GM06990 (cell line): ENCODE data around the gene TTC7B.

Experiments
- DNase-seq: peaks from one replicate; pipeline ENCODE4 v3.0.0-alpha.2; 2011; ENCODE audit not compliant: insufficient read length; ENCODE audit errors: extremely low read depth
- H3K27me3 ChIP-seq: replicated peaks from 2 replicates; pipeline ENCODE4 v1.6.0; 2011; ENCODE audit warnings: low read length; ENCODE audit not compliant: control insufficient read depth, insufficient read depth
- H3K36me3 ChIP-seq: 2 replicates; pipeline ENCODE4 v1.5.1; 2011; ENCODE audit warnings: low read length; ENCODE audit not compliant: control insufficient read depth, insufficient read depth
- H3K4me3 ChIP-seq: replicated peaks from 2 replicates; pipeline ENCODE4 v1.5.1; 2011; ENCODE audit warnings: low read depth, mild to moderate bottlenecking, control low read depth, low read length
- TF ChIP-seq, protein P1 (sequence below): IDR thresholded peaks from 2 replicates; pipeline ENCODE4 v1.5.1; 2011; ENCODE audit warnings: low read length, control low read depth, mild to moderate bottlenecking, inconsistent platforms; ENCODE audit not compliant: insufficient read depth, poor library complexity, severe bottlenecking

TTC7B gene

DNA sequence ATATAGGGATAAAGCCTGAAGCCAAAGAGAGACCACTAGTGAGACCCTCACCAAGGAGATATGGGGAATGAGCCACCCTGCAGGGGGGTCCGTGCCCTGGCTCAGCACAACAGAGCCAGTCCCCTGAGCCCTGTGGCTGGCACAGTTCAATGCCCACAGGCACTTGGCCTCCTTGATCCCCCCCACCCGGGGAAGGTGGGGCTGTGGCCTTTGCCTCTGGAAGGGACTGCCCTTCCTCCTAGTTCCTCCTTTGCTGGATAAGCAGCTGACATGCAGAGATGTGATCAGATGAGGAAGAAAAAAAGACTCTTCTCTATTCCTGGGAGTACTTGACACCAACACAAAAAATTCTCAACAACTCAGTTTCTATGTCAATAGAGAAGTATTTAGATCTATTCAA, 19.9 kb downstream of the TTC7B start:
- H3K27me3 ChIP-seq, result peaks cover 1% of the 10 kb centered on the region; the same call in 1 of the 2 replicates
- H3K36me3 ChIP-seq, result no peaks in the 10 kb centered on the region
- H3K4me3 ChIP-seq, result no peak overlapping the region
- TF ChIP-seq, protein P1, sequence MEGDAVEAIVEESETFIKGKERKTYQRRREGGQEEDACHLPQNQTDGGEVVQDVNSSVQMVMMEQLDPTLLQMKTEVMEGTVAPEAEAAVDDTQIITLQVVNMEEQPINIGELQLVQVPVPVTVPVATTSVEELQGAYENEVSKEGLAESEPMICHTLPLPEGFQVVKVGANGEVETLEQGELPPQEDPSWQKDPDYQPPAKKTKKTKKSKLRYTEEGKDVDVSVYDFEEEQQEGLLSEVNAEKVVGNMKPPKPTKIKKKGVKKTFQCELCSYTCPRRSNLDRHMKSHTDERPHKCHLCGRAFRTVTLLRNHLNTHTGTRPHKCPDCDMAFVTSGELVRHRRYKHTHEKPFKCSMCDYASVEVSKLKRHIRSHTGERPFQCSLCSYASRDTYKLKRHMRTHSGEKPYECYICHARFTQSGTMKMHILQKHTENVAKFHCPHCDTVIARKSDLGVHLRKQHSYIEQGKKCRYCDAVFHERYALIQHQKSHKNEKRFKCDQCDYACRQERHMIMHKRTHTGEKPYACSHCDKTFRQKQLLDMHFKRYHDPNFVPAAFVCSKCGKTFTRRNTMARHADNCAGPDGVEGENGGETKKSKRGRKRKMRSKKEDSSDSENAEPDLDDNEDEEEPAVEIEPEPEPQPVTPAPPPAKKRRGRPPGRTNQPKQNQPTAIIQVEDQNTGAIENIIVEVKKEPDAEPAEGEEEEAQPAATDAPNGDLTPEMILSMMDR, result no peak
- no peak for DNase-seq

DNA sequence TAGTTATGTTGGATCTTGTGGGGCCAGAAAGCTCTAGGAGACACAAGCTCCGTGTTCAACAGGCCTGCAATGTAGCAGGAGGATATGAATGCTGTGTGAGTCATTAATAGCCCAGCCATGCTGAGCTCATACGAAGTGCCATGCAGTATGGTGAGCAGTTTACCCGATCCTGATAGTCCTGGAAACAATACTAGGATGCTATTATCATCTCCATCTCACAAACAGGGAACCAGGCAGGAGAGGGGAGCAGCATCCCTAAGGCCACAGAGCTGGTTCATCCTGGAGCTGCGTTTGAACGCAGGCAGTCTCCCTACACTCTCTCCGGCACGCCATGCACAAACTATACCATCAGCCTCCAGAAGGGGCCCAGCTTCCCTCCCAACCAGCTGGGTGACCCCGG, 20.5 kb downstream of the TTC7B start:
- DNase-seq, result no peak
- no peaks in the 10 kb centered on the region for H3K36me3 ChIP-seq
- H3K4me3 ChIP-seq, result no peak overlapping the region
- peaks cover 1% of the 10 kb centered on the region; the same call in 1 of the 2 replicates for H3K27me3 ChIP-seq
- TF ChIP-seq, protein P1, result no peak

DNA sequence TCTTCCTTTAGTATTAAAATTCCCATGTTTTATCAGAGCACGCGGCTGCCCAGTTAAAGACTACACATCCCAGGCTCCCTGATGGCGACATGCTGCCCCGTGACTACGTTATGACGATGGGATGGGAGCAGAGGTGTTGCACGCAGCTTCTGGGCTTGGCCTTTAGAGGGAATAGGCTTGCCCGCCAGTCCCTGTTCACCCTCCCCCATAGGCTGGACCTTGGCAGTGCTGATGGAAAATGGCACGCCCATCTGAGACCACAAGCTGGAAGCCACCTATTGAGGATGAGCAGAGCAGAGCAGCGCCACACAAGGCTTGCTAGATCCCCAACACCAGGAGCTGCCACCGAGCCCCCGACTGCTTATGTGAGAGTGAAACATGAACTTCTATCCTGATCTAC, 24.7 kb downstream of the TTC7B start:
- TF ChIP-seq, protein P1, result no peak
- no peak overlapping the region for H3K4me3 ChIP-seq
- no peak for DNase-seq
- H3K27me3 ChIP-seq, result peaks cover 1% of the 10 kb centered on the region; the same call in 1 of the 2 replicates
- no peaks in the 10 kb centered on the region for H3K36me3 ChIP-seq

DNA sequence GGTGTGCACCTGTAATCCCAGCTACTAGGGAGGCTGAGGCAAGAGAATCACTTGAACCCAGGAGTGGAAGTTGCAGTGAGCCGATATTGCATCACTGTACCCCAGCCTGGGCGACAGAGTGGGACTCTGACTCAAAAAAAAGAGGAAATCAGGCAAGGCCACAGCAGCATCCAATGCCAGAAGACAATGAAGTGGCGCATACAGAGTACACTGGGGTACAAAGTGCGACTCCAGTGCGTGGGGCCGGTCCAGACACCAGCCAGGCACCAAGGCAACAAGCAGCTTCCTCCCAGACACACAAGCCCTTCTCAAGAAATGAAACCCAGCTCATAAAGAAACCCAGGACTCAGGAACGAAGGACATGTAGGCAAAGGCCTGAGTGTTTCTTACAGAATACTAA, 28.2 kb downstream of the TTC7B start:
- Histone ChIP-seq H3K4me3 (no peak overlapping the region), H3K36me3 (no peaks in the 10 kb centered on the region), H3K27me3 (no peaks in the 10 kb centered on the region)
- TF ChIP-seq, protein P1, result no peak
- DNase-seq, result no peak

DNA sequence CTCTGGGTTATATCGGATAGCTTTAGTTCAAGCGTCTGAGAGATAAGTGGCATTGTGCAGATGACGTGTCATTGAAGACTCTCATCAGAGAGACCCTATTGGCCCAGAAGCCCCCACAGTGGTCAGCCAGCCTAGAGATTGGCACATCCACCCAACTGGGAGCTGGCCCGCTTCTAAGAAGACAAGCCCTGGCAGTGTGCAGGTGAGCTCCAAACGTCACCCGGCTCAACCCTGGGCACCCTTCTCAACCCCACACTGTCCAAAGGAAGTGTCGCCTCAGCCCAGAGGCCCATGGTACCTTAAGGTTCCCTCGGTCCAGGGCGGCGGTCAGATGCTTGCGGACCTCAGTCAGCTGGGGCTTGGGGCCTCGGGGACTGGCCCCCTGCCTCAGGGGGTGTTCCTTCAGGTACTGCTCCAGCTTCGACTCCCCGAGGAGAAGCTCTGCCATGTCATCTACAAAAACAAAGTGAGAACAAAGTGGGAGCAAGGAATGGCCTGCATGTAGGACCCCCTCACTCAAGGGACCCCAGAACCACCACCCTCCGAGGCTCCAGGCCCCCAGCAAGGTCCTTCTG, 30.3 kb downstream of the TTC7B start:
- no peaks in the 10 kb centered on the region for H3K36me3 ChIP-seq
- H3K27me3 ChIP-seq, result no peaks in the 10 kb centered on the region; the same call in 1 of the 2 replicates
- TF ChIP-seq, protein P1, result no peak
- no peak for DNase-seq
- H3K4me3 ChIP-seq, result no peak overlapping the region

DNA sequence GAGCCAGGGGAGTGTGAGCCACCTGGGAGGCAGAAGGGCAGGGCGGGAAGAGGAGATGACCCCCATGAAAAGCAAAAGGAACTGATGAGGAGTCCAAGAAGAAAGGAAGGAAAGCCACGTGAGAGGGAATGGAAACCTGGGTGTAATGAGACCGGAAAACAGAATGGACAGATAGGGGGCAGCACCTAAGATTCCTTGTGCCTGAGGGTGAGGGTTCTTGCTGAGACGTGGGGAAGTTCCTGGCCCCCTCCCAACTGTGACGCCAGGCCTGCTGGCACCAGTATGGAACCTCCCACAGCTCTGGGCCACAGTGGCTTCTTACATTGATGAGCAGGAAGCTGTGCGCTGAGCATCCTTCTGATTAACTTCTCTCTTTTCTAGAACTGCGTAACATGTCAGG, 30.8 kb downstream of the TTC7B start:
- Histone ChIP-seq H3K36me3 (no peaks in the 10 kb centered on the region), H3K4me3 (no peak overlapping the region), H3K27me3 (no peaks in the 10 kb centered on the region; the same call in 1 of the 2 replicates)
- TF ChIP-seq, protein P1, result no peak
- no peak for DNase-seq
